IMR-90 (cell line): Measurements from ENCODE around the gene GXYLT1. TPM values are rescaled to one million over a fixed set of nuclear protein-coding genes. Genes with fewer than 3 reads are reported as not detected.

Experiments used
- ATAC-seq: fragments of 200-7000 bp; cut with Tn5 transposase; 2 replicates; pipeline ENCODE4 v1.9.1; 2020; ENCODE audit warnings: low read depth, mild to moderate bottlenecking, moderate library complexity
- BruUV-seq: library from RNA; stranded (reverse); fragments of 400-500 nt; replicated peaks from 2 replicates; lab custom pipeline; 2021; lab: Mats Ljungman, UMichigan
- CTCF ChIA-PET: fragments of 300-600 bp; formaldehyde crosslinking; extraction: SDS; loops from one replicate; lab custom pipeline; 2021; ENCODE audit warnings: antibody characterized with exemption; lab: Yijun Ruan, JAX
- POLR2A ChIA-PET: fragments of 300-600 bp; sonication (Branson Sonifier 250); formaldehyde crosslinking; loops from one replicate; lab custom pipeline; 2022; ENCODE audit warnings: antibody characterized with exemption; ENCODE audit not compliant: unreplicated experiment; lab: Charles Lee
- DNase-seq: peaks from one replicate; pipeline ENCODE4 v3.0.0; 2013
- H2AFZ ChIP-seq: replicated peaks from 2 replicates; pipeline ENCODE3; 2013; ENCODE audit warnings: low read length, mild to moderate bottlenecking; ENCODE audit not compliant: poor library complexity
- H2AK5ac ChIP-seq: 2 replicates; pipeline ENCODE4 v1.6.1; 2013; ENCODE audit warnings: low read depth, low read length, inconsistent platforms
- H2AK9ac ChIP-seq: replicated peaks from 2 replicates; pipeline ENCODE3; 2013; ENCODE audit warnings: mild to moderate bottlenecking, low read depth, low read length, moderate library complexity; ENCODE audit not compliant: poor library complexity
- H2BK120ac ChIP-seq: 2 replicates; pipeline ENCODE4 v1.6.1; 2013; ENCODE audit warnings: low read depth, low read length, inconsistent platforms
- H2BK15ac ChIP-seq: 3 replicates; pipeline ENCODE4 v1.6.1; 2013; ENCODE audit warnings: low read depth, low read length, inconsistent platforms
- H2BK20ac ChIP-seq: 2 replicates; pipeline ENCODE4 v1.6.1; 2013; ENCODE audit warnings: low read depth, mild to moderate bottlenecking, inconsistent platforms, low read length, moderate library complexity
- H2BK5ac ChIP-seq: 2 replicates; pipeline ENCODE4 v1.6.1; 2013; ENCODE audit warnings: mild to moderate bottlenecking, low read depth, low read length, inconsistent platforms; ENCODE audit not compliant: poor library complexity, severe bottlenecking
- H3K14ac ChIP-seq: replicated peaks from 2 replicates; pipeline ENCODE4 v1.6.1; 2013; ENCODE audit warnings: low read depth, low read length, inconsistent platforms
- H3K18ac ChIP-seq: 2 replicates; pipeline ENCODE4 v1.6.1; 2013; ENCODE audit warnings: low read depth, low read length, control low read depth
- H3K23ac ChIP-seq: 2 replicates; pipeline ENCODE4 v1.6.1; 2013; ENCODE audit warnings: low read depth, low read length, inconsistent platforms
- H3K27ac ChIP-seq: 2 replicates; pipeline ENCODE4 v1.5.1; 2013; ENCODE audit warnings: mild to moderate bottlenecking, control low read depth, low read length; ENCODE audit not compliant: insufficient read depth
- H3K27me3 ChIP-seq: 2 replicates; pipeline ENCODE4 v1.6.1; 2013; ENCODE audit warnings: low read length; ENCODE audit not compliant: control insufficient read depth, insufficient read depth
- H3K36me3 ChIP-seq: 2 replicates; pipeline ENCODE4 v1.6.1; 2013; ENCODE audit warnings: low read length, mixed read lengths; ENCODE audit not compliant: control insufficient read depth, insufficient read depth
- H3K4ac ChIP-seq: 2 replicates; pipeline ENCODE4 v1.6.1; 2013; ENCODE audit warnings: low read depth, low read length, inconsistent platforms
- H3K4me1 ChIP-seq: 2 replicates; pipeline ENCODE4 v1.6.1; 2013; ENCODE audit warnings: low read length, mixed read lengths; ENCODE audit not compliant: control insufficient read depth, insufficient read depth
- H3K4me2 ChIP-seq: 2 replicates; pipeline ENCODE4 v1.6.1; 2013; ENCODE audit warnings: low read depth, mild to moderate bottlenecking, control low read depth, low read length, moderate library complexity
- H3K4me3 ChIP-seq: 2 replicates; pipeline ENCODE4 v1.5.1; 2013; ENCODE audit warnings: low read depth, mild to moderate bottlenecking, control low read depth, low read length, moderate library complexity; ENCODE audit not compliant: insufficient read depth
- H3K56ac ChIP-seq: 2 replicates; pipeline ENCODE4 v1.6.1; 2013; ENCODE audit warnings: low read length, inconsistent platforms; ENCODE audit not compliant: insufficient read depth; ENCODE audit errors: extremely low read depth
- H3K79me1 ChIP-seq, 2 experiments: 2 replicates each; pipeline ENCODE4 v1.6.1; 2013; ENCODE audit warnings: low read length in 2 of 2, inconsistent platforms in 1 of 2, low read depth in 1 of 2
- H3K9ac ChIP-seq: 2 replicates; pipeline ENCODE4 v1.6.1; 2013; ENCODE audit warnings: low read depth, low read length, control low read depth
- H3K9me1 ChIP-seq: 2 replicates; pipeline ENCODE4 v1.6.1; 2013; ENCODE audit warnings: low read length, inconsistent platforms; ENCODE audit not compliant: insufficient read depth
- H3K9me3 ChIP-seq: 2 replicates; pipeline ENCODE4 v1.6.1; 2013; ENCODE audit warnings: low read length; ENCODE audit not compliant: control insufficient read depth, insufficient read depth
- H4K20me1 ChIP-seq: 2 replicates; pipeline ENCODE4 v1.6.1; 2013; ENCODE audit warnings: low read length, inconsistent platforms; ENCODE audit not compliant: insufficient read depth
- H4K5ac ChIP-seq: 2 replicates; pipeline ENCODE4 v1.6.1; 2013; ENCODE audit warnings: mild to moderate bottlenecking, low read depth, low read length, control low read depth
- H4K8ac ChIP-seq, 2 experiments: 2 replicates each; pipeline ENCODE4 v1.6.1; 2013; ENCODE audit warnings: low read depth in 2 of 2, low read length in 2 of 2, control low read depth in 1 of 2, inconsistent platforms in 1 of 2
- H4K91ac ChIP-seq: 2 replicates; pipeline ENCODE4 v1.6.1; 2013; ENCODE audit warnings: low read depth, low read length, inconsistent platforms; ENCODE audit not compliant: insufficient read depth
- BHLHE40 ChIP-seq: fragments of 150-350 bp; IDR thresholded peaks from 2 replicates; pipeline ENCODE4 v1.6.1; 2016; ENCODE audit warnings: mild to moderate bottlenecking, low read depth, low read length
- CEBPB ChIP-seq: IDR thresholded peaks from 2 replicates; pipeline ENCODE4 v1.6.1; 2012; ENCODE audit warnings: low read depth, low read length, improper control_type of control experiment
- MAFK ChIP-seq: IDR thresholded peaks from 2 replicates; pipeline ENCODE4 v1.6.1; 2012; ENCODE audit warnings: low read depth, low read length, improper control_type of control experiment
- MAZ ChIP-seq: IDR thresholded peaks from 2 replicates; pipeline ENCODE4 v1.6.1; 2012; ENCODE audit warnings: low read depth, mild to moderate bottlenecking, low read length, improper control_type of control experiment, moderate library complexity, borderline replicate concordance
- MXI1 ChIP-seq: IDR thresholded peaks from 2 replicates; pipeline ENCODE4 v1.6.1; 2012; ENCODE audit warnings: low read depth, mild to moderate bottlenecking, low read length, moderate library complexity, borderline replicate concordance
- NFE2L2 ChIP-seq: fragments of 150-350 bp; IDR thresholded peaks from 2 replicates; pipeline ENCODE4 v1.6.1; 2016; ENCODE audit warnings: low read depth, mild to moderate bottlenecking, low read length
- POLR2A ChIP-seq: IDR thresholded peaks from 2 replicates; pipeline ENCODE4 v1.6.1; 2012; ENCODE audit warnings: mild to moderate bottlenecking, low read depth, low read length
- RAD21 ChIP-seq: IDR thresholded peaks from 2 replicates; pipeline ENCODE4 v1.6.1; 2012; ENCODE audit warnings: low read length, improper control_type of control experiment
- RCOR1 ChIP-seq: IDR thresholded peaks from 2 replicates; pipeline ENCODE4 v1.6.1; 2012; ENCODE audit warnings: mild to moderate bottlenecking, low read length, improper control_type of control experiment; ENCODE audit not compliant: insufficient replicate concordance
- RFX5 ChIP-seq: IDR thresholded peaks from 2 replicates; pipeline ENCODE4 v1.8.0; 2012; ENCODE audit warnings: low read depth, mild to moderate bottlenecking, low read length, moderate library complexity
- SMC3 ChIP-seq: fragments of 150-350 bp; IDR thresholded peaks from 2 replicates; pipeline ENCODE4 v1.6.1; 2016; ENCODE audit warnings: low read depth, mild to moderate bottlenecking, antibody characterized with exemption, low read length, moderate library complexity
- WGBS, 2 experiments: methylation state at CpG; one replicate each; pipeline versions ENCODE4 v1.1.5 to v1.1.7; 2013; ENCODE audit warnings: missing lambda C conversion rate in 2 of 2; ENCODE audit not compliant: insufficient read length in 1 of 2; ENCODE audit errors: extremely low coverage in 2 of 2; 5-methylcytosine and 5-hydroxymethylcytosine counted together
- dilution Hi-C: fragments of 300-500 bp; cut with HindIII; formaldehyde crosslinking; loops from one replicate; pipeline ENCODE4 v1.14.3; 2018; ENCODE audit warnings: low sequenced_read_pairs; ENCODE audit not compliant: unreplicated experiment
- in situ Hi-C: fragments of 300-500 bp; cut with MboI; formaldehyde crosslinking; loops from 3 replicates; pipeline ENCODE4 v1.14.3; 2019; ENCODE audit warnings: low sequenced_read_pairs, inconsistent platforms, mixed read lengths
- intact Hi-C: fragments of 100-400 bp; cut with micrococcal nuclease; formaldehyde crosslinking; loops from 2 replicates; pipeline ENCODE4 v1.10.0; 2022
- polyA plus RNA-seq, 3 experiments: library from polyadenylated mRNA; depleted of rRNA; stranded (reverse); fragments of >200 nt; gene quantifications; 2 replicates each; pipeline ENCODE4 v1.2.3, GENCODE V29; 2012; ENCODE audit warnings: low replicate concordance in 1 of 3
- total RNA-seq: library from RNA; depleted of rRNA; stranded (reverse); fragments of >200 nt; gene quantifications from 2 replicates; pipeline ENCODE4 v1.2.3, GENCODE V29; 2012
- TF ChIP-seq, protein P1 (sequence below): conservative IDR thresholded peaks from 2 replicates; pipeline ENCODE4 v1.5.1; 2012; ENCODE audit warnings: mild to moderate bottlenecking, low read depth, low read length, improper control_type of control experiment
- TF ChIP-seq, protein P2 (sequence below): fragments of 150-350 bp; IDR thresholded peaks from 2 replicates; pipeline ENCODE4 v1.6.1; 2017; ENCODE audit warnings: mild to moderate bottlenecking, antibody characterized with exemption, low read length, low read depth
- TF ChIP-seq, protein P3 (sequence below): fragments of 150-350 bp; IDR thresholded peaks from 2 replicates; pipeline ENCODE4 v1.6.1; 2016; ENCODE audit warnings: low read depth, mild to moderate bottlenecking, low read length, moderate library complexity, borderline replicate concordance

The GXYLT1 gene
- total and polyA plus RNA-seq, 2 of the 4 experiments (the other 2 are of a cell fraction) = 8.5 to 8.6 TPM

DNA sequence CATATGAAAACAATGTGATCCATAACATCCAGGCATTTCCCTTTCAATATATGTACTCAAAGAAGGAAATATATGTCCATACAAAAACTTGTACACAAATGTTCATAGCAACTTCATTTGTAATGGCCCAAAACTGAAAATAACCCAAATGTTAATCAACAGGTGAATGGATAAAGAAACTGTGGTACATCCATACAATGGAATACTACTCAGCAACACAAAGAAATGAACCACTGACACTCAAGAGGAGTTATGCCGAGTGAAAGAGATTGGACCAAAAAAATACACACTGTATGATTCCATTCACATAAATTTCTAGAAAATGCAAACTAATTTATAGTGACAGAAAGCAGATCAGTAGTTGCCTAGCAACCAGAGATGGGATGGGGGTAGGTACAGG lies 30.3 kb upstream of the GXYLT1 start:
- H3K27ac ChIP-seq = no peak overlapping the region
- H3K23ac ChIP-seq = no peak overlapping the region
- H2BK120ac ChIP-seq = no peak overlapping the region
- H3K36me3 ChIP-seq = 0 out of 2 replicates have a peak, but pooled peaks cover 4% of the 10 kb centered on the region
- in situ Hi-C loops = no loop called here
- no TSS peak for BruUV-seq
- no peaks in the 10 kb centered on the region for H4K20me1 ChIP-seq
- H3K4ac ChIP-seq = no peak overlapping the region
- no peak overlapping the region for H2AK5ac ChIP-seq
- H3K56ac ChIP-seq = no peak overlapping the region
- H4K8ac ChIP-seq = no peak overlapping the region
- no peak overlapping the region for H4K91ac ChIP-seq
- H4K5ac ChIP-seq = no peak overlapping the region
- H3K9me3 ChIP-seq = no peaks in the 10 kb centered on the region
- H3K4me3 ChIP-seq = no peak overlapping the region
- no peak overlapping the region for H2AK9ac ChIP-seq
- H2BK5ac ChIP-seq = no peak overlapping the region
- CTCF ChIA-PET = no interaction called here
- POLR2A ChIA-PET = no interaction called here
- no peak overlapping the region for H2AFZ ChIP-seq
- peaks cover 21 to 30% of the 10 kb centered on the region in 2 experiments; a peak in 3 of 4 replicates for H3K79me1 ChIP-seq
- intact Hi-C loops = no loop called here
- no peak overlapping the region for H3K14ac ChIP-seq
- H3K18ac ChIP-seq = no peak overlapping the region
- no peak overlapping the region for H2BK15ac ChIP-seq
- no CpG with 5 or more reads among the region's 1 CpG for WGBS, 2 experiments
- no peak overlapping the region for H3K4me2 ChIP-seq
- ATAC-seq (no peak), DNase-seq (no peak)
- no peaks in the 10 kb centered on the region for H3K4me1 ChIP-seq
- no peak overlapping the region for H2BK20ac ChIP-seq
- dilution Hi-C loops = no loop called here
- TF ChIP-seq RCOR1 = no peak
- TF ChIP-seq, protein P1, sequence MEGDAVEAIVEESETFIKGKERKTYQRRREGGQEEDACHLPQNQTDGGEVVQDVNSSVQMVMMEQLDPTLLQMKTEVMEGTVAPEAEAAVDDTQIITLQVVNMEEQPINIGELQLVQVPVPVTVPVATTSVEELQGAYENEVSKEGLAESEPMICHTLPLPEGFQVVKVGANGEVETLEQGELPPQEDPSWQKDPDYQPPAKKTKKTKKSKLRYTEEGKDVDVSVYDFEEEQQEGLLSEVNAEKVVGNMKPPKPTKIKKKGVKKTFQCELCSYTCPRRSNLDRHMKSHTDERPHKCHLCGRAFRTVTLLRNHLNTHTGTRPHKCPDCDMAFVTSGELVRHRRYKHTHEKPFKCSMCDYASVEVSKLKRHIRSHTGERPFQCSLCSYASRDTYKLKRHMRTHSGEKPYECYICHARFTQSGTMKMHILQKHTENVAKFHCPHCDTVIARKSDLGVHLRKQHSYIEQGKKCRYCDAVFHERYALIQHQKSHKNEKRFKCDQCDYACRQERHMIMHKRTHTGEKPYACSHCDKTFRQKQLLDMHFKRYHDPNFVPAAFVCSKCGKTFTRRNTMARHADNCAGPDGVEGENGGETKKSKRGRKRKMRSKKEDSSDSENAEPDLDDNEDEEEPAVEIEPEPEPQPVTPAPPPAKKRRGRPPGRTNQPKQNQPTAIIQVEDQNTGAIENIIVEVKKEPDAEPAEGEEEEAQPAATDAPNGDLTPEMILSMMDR = no peak
- no peak for TF ChIP-seq RAD21
- TF ChIP-seq NFE2L2 = no peak
- TF ChIP-seq CEBPB = no peak
- no peak for TF ChIP-seq RFX5
- no peak for TF ChIP-seq POLR2A
- no peak for TF ChIP-seq MAZ
- no peak for TF ChIP-seq BHLHE40
- no peak for TF ChIP-seq SMC3
- TF ChIP-seq, protein P2, sequence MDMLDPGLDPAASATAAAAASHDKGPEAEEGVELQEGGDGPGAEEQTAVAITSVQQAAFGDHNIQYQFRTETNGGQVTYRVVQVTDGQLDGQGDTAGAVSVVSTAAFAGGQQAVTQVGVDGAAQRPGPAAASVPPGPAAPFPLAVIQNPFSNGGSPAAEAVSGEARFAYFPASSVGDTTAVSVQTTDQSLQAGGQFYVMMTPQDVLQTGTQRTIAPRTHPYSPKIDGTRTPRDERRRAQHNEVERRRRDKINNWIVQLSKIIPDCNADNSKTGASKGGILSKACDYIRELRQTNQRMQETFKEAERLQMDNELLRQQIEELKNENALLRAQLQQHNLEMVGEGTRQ = no peak
- TF ChIP-seq, protein P3, sequence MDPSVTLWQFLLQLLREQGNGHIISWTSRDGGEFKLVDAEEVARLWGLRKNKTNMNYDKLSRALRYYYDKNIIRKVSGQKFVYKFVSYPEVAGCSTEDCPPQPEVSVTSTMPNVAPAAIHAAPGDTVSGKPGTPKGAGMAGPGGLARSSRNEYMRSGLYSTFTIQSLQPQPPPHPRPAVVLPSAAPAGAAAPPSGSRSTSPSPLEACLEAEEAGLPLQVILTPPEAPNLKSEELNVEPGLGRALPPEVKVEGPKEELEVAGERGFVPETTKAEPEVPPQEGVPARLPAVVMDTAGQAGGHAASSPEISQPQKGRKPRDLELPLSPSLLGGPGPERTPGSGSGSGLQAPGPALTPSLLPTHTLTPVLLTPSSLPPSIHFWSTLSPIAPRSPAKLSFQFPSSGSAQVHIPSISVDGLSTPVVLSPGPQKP = no peak
- TF ChIP-seq MAFK = no peak
- no peak for TF ChIP-seq MXI1
- no peaks in the 10 kb centered on the region for H3K9me1 ChIP-seq
- H3K9ac ChIP-seq = no peak overlapping the region
- H3K27me3 ChIP-seq = no peaks in the 10 kb centered on the region
